Stimulated activated CD4-positive, alpha-beta T cell treated with anti-CD3 and anti-CD28 coated beads, Interleukin-2, amount 100 ng/mL, for 4 hours (primary cell): ENCODE measurements around the gene ZNF503.
"Not testable (repeated sequence)": the region's sequence is repeated elsewhere in the genome, so short reads cannot be mapped to it uniquely, and the experiment has no call there.

Experiments used
- DNase-seq: peaks from one replicate; pipeline ENCODE4 v3.0.0-alpha.2; 2020; ENCODE audit warnings: low read depth

ZNF503 gene

DNA sequence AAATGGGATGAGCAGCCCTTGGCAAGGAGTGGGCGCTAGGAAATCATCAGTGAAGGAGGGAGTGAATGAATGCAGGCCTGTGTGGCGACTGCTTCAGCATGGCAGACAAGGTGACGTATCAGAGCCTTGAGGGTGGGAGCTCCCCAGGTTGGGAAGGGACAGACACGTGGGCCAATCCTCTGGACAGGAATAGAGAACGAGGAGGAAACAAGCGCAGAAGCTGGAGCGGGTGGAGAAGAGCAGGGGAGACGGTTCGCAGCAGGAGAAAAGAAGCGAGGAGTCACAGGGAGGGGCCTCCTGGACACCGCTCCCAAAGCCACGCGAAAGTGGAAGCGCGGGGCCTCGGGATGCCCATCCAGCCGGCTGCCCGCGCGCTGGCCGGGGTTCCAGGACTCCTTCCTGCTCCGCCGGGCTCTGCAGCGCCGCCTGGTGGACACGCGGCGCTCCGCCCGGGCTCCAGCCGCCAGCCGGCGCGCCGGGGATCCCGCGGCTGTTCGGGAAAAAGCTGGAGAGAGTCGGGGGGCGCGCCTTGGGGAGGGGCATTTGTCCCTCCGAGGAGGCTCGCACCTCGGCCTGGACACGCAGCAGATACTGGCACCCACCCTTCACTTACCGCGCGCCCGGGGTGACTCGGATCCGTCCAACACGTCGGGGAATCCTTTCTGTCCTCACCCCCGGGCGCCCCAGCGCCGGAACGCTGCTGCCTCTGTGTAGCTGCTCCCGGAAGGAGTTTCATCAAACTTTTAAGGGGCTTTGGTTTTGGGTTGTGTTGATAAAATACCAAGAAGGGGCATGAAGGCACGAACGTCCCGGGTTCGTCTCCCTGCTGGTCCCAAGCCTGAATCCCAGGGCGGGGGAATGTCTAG lies 6.3 kb downstream of the ZNF503 start:
- DNase-seq: no peak

DNA sequence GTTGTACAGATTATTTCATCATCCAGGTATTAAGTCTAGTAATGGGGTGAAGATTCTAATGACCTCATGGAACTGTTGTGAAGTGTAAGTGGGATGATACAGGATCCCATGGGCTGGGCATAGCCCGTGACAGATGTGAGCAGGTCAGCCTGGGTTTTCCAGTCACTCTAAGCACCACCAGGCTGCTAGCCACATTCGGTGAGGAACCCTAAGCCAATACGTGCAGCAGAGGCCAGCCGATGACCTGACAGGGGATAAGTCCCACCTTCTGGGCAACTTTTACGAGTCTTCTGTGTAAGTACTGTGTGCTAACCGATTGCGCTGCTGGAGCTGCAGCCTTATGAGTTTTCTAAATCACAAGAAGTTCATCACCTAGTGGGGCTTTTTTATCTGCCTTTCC lies 7.3 kb downstream of the ZNF503 start:
- no peak for DNase-seq

DNA sequence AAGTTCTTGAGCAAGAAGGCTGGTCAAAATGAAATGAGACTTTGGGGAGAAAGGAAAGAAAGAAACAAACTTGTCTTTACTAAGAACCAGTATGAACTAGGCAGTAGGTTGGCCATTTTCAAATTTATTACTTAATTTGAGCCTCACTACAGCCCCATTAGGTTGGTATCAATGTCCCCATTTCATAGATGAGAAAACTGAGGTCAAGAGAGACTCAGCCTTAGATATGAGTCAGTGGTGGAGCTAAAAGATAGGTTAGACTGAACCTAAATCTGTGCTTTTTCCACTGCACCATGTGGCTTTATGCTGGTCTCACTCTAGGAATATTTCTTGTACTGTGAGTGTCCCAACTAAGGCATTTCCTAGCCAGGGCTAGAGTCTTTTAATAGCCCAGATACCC lies 8.8 kb downstream of the ZNF503 start:
- no peak for DNase-seq

DNA sequence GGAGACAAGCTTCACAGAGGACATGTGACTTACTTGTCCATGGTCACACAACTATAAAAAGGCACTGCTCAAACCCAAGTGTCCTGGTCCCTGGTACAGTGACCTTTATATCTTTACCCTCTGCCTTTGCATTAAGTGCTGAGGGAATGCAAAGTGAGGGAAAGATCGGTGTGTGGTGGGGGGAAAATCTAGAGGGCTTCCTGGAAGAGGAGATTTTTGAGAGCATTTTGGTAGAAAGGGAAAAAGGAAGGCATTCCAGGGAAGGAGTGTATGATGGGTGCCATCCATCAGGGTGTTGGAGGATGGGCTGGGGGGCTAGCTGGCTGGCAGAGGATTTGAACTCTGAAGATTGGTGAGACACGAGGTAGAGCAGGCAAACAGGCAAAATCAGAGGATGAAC lies 9.3 kb downstream of the ZNF503 start:
- no peak for DNase-seq

DNA sequence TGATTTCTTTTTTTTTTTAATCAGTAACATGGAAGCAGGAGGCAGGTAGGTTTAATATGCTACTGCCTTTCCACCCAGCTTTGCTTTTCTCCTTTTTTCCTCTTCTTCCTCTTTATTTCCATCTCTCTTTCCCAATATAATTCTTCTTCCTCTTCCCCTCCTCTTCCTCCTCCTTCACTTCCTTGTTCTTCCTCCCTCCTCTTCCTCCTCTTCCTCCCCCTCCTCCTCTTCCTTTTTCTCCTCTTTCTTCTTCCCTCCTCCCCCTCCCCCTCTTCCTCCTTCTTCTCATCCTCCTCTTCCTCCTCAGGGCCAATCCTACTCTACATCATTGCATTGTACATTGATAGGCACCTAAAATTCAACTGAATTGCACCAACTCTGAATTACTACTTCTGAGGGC lies 11.4 kb downstream of the ZNF503 start:
- DNase-seq: no peak

DNA sequence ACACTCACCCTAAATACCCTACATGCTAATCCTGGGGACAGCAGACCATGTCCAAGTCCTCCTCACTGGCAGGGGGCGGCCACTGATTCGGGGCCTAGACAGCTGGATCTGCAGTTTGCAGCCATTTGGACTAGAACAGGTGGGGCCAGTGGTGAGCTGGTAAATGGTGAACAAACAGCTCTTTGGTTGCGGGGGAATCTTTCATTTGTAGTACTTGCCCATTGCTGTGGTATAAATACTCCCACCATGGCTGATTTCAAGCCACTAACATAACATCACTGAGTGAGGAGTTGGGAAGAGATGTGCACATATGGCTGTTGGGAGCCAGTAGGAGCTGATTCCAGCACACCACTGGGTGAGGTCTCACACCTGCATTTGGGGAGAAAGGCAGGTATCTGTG lies 13.5 kb downstream of the ZNF503 start:
- no peak for DNase-seq

DNA sequence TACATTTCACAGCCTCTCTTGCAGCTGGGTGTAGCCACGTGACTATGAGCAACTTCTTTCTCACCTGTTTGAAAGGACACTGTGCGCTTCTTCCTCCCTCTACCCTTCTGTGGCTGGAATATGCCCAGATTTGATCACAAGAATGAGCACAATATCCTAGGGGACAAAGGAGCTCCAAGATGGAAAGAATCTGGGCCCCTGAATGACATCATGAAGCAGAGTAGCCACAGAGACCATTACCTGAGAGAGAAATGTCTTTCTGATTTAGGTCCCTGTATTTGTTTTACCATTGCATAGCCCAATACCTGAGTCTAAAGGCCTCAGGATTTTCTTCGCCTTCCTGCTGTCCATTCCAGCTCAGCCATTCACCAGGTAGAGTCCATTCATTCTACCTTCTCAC lies 15.4 kb downstream of the ZNF503 start:
- DNase-seq: no peak

DNA sequence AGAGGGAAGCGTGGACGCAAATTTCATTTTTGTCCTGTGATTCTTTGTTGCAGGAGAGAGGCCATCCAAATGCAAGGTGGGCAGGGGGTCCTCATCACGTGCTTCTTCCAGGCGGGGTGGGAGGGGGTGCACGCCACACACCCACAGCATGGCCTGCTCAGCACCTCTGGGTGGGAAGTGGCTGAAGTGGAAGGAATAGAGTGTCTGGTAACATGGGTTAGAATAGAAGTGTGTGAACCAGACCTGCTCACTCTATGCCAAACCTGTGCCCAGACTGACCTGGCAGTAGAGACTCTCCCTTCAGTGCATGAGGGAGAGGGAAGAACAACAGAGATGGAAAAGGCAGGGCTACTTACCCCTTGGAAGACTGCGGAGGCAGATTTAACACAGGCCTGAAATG lies 21.7 kb downstream of the ZNF503 start:
- DNase-seq: no peak

DNA sequence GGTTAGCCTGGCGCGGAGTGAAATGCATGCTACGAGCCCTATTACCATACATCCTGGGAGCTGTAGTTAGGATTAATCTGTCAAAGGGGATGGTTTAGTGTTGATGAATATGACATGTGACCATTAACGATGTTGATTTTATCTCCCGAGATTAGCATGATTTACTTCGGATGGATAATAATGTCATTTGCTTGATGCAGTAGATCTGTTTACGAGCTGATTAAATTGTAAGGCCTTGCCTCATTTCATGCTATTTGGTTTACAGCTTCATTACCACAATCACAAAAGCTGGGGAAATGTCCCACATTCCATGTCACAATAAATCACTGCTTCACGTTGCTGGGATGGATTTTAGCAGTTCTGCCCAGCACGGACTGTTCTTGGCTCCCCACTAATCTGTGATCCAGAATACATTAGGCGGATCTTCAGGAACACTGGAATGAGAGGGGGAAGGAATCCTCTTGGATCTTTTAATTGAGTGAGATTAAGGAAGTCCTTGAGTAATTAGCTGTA lies 22.3 kb downstream of the ZNF503 start:
- no peak for DNase-seq

DNA sequence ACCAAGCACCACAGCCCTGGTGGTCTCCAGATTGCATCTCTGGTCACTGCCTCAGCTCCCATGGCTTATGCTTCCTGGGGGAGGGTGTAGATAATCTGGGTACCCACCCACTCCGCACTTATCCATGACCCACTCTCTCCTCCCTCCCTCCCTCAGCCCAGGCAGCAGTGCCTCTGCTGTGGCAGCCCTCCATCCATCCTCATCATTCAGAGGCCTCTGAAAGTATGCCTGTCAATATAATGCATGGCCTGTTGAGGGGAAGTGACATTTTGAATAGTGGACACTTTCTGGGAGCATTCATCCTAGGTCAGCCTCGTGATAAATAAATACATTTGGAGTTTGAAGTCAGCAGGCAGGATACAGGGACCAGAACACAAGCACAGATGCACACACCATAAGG lies 23.2 kb downstream of the ZNF503 start:
- DNase-seq: no peak

DNA sequence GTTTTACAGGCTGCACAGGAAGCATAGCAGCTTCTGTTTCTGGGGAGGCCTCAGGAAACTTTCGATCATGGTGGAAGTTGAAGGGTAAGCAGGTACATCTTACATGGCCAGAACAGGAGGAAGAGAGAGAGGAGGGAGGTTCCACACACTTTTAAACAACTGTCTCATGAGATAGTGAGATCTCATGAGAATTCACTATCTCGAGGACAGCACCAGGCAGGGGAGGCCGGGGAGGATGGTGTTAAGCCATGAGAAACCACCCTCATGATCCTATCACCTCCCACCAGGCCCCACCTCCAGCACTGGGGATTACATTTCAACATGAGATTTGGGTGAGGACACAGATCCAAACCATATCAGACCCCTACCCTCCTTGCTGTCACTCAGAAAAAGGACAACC lies 23.7 kb downstream of the ZNF503 start:
- DNase-seq: no peak

DNA sequence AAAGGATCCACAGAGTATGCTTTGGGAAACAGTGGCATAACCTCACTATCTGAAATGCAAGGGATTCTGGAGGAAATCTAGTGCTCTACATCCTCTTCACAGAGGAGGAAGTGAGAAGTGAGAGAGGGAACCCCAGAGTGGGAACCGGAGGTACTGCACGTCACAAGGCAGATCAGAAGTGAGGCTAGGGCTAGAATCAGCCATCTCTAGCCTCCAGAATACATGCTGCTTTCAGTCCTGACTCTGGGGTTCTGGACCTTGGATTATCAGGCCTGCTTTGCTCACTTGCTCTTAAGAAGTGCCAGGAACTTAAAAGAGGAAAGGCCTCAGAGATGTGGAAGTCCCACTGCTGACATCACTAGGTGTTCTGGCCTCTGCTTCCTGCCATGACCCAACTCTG lies 25.7 kb downstream of the ZNF503 start:
- DNase-seq: no peak

DNA sequence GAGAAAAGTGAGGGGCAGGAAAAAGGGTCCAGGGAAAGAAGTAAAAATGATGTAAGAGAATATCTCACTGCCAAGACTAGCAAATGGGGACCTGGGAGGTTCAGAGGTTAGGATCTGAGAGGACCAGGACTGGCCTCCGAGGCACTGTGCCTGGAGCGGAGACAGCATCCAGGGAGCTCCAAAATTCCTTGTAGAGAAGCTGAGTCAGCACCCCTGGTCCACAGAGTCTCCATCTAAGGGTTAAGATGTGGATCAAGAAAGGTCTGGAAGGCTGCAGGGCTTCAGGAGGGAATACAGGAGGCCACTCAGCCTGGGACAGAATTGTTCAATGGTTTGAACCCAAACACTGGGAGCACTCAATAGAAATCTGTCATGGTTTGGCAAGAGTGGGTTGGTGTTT lies 30.6 kb downstream of the ZNF503 start:
- no peak for DNase-seq

DNA sequence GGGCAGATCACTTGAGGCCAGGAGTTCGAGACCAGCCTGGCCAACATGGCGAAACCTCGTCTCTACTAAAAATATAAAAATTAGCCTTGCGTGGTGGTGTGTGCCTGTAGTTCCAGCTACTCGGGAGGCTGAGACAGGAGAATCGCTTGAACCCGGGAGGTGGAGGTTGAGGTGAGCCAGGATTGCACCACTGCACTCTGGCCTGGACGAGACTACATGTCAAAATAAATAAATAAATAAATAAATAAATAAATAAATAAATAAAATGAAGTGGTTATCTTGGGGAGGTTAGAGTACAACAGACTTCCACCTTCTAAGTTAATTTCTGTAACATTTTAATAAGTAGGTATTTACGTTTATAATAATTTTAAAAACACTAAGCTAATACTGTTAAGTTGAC lies 31.7 kb downstream of the ZNF503 start:
- DNase-seq: not testable (repeated sequence)

DNA sequence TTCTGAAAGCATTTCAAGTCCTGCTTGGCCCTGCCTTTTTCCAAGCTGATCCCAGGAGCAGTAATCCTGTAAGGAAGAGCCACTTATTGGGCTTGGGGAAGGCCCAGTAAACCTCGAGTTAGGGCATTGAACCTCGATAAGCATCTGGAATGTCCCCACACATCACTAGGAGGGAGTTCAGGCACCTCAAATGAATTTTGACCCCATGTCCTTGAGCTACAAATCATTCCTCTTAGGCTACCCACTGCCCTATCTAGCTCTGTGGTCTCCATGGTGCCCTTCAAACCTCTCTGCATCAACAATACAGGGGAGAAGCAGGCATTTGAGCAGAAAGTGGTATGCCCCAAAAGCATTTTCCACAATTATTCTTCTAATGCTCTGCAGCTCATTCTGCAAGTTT lies 33.7 kb downstream of the ZNF503 start:
- DNase-seq: no peak

DNA sequence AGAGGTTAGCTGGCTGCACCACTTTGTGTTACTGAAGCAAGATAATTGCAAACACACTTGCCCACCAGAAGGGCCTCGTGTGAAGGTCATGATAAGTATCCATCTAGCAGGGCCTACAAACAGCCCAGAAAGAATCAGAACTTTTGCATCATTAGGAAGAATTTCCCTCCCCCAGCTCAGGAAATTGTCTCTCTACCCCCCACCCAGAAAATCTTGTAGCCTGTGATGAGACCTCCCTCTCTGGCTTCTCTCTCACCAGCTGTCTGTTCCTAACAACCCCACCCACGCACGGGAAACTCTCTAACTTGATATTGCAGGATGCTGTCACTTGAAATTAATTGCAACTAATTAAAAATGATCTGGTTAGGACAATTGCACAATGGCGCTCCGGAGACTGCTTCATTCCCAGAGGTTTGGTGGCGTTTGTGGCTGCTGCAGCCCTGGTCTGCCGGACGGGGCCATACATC lies 34.5 kb downstream of the ZNF503 start:
- no peak for DNase-seq

DNA sequence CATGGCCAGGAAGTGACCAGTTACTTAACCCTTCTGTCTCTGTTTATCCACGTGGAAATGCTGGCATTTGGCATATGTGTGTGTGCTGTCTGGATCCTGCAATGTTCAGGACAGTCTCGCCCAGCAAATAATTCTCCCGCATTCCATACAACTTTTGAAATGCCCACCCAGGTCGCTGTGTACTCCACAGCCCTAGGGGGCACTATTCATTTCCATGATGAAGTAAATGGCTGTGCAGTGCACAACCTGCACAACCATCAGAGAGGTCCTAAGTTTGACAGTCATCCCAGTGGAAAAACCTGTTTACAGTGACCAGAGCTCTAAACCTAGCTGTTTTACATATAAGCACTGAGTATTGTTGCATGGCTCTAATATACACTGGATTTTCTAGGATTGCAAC lies 38.1 kb downstream of the ZNF503 start:
- no peak for DNase-seq

DNA sequence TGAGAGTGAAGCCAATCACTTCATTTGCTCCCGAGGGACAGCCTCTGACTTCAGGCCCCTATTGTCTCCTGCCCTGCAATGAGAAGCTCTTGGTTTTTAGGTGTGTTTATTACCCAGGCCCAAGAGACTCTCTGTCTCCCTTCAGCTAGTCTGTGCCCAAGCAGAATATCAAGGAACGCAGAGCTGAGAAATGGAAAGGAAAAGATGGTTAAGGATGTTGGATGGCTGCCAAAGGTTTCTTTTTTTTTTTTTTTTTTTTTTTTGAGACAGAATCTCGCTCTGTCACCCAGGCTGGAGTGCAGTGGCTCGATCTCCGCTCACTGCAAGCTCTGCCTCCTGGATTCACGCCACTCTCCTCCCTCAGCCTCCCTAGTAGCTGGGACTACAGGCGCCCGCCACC lies 41.7 kb downstream of the ZNF503 start:
- not testable (repeated sequence) for DNase-seq

DNA sequence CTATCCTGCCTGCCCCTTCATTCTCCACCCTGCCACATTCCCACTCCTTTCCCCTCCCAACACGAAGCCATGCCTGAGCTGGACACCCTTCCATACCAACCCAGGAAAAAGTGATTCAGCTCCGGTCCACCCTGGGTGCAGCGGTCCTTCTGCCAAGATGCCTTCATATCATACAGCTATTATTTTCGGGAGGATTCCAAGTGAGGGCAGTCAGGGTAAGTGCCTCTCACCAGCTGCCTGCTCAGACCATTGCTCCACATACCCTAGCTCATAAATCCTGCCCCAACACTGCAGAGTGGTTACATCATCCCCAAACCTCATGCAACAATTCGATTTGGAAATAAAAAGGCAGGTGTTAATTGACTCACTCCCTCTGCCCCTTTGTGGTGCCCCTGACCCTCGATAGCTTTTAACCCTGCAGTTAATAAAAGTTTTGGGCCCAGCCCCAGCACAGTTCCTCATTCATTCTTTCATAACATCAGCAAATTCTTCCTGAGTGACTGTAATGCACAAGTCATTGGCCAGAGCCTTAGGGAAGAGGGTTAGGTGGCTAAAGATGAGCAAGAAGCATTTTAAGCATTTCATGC lies 42.6 kb downstream of the ZNF503 start:
- no peak for DNase-seq

DNA sequence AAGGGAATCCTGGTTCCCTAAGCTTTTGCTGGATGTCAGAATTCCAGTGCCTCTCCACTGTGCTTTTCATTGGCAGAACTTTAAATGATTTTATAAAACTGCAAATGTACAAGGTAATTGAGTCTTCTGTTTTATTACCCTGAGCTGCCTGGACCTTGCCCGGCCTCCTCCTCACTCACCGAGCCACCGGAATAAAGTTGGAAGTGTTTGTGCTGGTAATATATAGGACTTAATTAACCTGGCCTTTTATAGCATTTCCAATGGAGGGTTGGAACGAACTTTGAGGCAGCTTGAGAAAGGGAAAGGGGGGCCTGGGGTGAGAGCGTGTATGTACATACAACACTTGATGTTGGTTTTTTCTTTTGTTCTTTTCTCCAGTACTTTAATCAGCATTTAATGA lies 43.4 kb downstream of the ZNF503 start:
- DNase-seq: no peak

DNA sequence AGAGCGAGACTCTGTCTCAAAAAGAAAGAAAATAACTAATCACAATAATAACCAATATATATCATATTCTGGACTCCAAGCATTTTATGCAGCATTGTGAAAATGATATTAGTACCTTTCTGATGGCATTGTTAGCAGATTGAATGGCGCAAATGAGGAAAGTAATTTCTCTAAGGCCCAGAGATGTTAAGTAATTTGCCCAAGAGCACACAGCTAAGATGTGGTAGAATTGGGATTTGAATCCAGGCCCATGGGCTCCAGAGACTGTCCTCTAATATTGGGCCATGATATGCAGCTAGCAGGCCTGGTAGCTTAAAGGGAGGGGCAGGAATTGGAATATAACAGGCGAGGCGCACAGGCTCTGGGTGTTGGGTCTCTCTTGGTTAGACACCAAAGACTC lies 44.1 kb downstream of the ZNF503 start:
- no peak for DNase-seq

DNA sequence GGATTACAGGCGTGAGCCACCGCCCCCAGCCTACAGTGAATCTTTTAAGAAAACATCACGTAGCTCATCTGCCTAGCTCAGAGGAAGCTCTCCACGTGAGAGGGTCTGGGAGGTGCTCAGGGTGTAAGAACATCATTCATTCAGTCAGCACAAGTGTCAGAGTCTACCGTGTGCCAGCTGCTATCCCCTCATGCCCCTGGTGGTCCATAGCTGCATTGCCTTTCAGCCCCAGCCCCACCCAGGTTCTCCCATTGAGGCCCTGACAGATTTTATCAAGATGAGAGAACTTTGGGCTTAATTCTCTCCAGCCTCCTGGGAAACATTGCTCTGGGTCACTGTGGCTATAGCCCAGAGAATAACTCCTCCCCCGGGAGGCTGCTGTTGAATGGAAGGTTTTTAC lies 45.1 kb downstream of the ZNF503 start:
- no peak for DNase-seq

DNA sequence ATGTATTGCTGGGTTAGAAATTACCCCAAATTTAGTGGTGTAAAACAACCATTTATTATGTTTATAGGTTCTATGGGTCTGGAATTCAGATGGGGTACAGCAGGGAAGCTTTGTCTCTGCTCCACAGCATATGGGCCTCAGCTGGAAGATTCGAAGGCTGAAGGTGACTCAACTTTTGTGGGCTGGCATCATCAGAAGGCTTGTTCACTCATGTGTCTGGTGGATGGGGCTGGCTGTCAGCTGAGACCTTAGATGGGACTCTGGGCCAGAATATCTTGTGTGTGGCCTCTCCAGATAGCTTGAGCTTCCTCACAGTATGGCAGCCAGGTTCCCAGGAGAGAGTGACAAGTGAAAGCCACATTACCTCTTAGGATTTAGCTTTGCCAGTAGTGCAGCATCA lies 45.9 kb downstream of the ZNF503 start:
- DNase-seq: no peak

DNA sequence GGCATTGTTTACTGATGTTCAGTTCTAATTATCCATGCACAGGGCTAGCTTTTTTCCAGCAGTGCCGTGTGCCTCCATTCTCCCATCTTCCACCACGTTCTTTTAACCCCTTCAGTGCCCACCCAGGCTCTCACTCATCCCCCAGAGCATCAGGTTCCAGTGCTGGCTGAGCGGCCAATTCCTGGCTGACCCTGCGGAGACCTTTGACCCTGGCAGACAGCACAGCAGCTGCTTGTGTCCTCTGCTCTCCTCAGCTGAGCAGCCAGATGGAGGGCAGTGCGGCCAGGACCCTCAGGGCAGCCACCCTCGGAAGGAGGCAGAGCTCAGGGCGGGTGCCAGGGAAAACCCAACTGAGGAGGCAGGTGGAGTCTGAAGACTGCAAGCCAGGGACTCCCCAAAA lies 48.4 kb downstream of the ZNF503 start:
- DNase-seq: no peak
